Choroid plexus epithelial cell (primary cell): ENCODE data around the gene CEACAM18.
"Not testable (repeated sequence)": the region's sequence is repeated elsewhere in the genome, so short reads cannot be mapped to it uniquely, and the experiment has no call there.

Experiments used
- DNase-seq: peaks from one replicate; pipeline ENCODE4 v3.0.0-alpha.2; 2010; ENCODE audit warnings: low read depth
- H3K4me3 ChIP-seq: 2 replicates; pipeline ENCODE4 v1.5.1; 2011; ENCODE audit warnings: low read depth, mild to moderate bottlenecking, control low read depth, low read length, moderate library complexity
- TF ChIP-seq, protein P1 (sequence below): conservative IDR thresholded peaks from 2 replicates; pipeline ENCODE4 v1.5.1; 2011; ENCODE audit warnings: low read depth, mild to moderate bottlenecking, control low read depth, inconsistent platforms, low read length, moderate library complexity

The CEACAM18 gene

DNA sequence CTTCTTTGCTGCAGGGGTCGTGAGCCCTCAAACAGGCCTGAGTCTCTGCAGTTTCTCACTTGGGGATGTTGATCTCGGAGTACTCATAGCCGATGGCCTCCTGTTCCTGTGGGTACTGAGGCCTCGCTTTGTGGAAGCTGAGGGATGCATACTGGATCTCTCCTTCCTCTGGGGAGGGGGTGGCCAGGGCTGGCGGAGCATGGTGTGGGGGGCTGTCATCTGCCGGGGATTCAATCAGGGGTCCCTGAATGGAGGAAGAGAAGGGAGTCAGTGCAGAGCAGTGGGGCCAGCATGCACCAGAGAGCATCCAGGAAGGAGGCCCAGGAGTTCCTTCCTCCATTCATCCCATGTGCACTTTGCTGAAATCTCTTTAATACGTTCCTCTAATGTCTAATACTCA lies 13.2 kb downstream of the CEACAM18 start:
- no peak overlapping the region for H3K4me3 ChIP-seq
- no peak for DNase-seq
- TF ChIP-seq, protein P1, sequence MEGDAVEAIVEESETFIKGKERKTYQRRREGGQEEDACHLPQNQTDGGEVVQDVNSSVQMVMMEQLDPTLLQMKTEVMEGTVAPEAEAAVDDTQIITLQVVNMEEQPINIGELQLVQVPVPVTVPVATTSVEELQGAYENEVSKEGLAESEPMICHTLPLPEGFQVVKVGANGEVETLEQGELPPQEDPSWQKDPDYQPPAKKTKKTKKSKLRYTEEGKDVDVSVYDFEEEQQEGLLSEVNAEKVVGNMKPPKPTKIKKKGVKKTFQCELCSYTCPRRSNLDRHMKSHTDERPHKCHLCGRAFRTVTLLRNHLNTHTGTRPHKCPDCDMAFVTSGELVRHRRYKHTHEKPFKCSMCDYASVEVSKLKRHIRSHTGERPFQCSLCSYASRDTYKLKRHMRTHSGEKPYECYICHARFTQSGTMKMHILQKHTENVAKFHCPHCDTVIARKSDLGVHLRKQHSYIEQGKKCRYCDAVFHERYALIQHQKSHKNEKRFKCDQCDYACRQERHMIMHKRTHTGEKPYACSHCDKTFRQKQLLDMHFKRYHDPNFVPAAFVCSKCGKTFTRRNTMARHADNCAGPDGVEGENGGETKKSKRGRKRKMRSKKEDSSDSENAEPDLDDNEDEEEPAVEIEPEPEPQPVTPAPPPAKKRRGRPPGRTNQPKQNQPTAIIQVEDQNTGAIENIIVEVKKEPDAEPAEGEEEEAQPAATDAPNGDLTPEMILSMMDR: no peak

DNA sequence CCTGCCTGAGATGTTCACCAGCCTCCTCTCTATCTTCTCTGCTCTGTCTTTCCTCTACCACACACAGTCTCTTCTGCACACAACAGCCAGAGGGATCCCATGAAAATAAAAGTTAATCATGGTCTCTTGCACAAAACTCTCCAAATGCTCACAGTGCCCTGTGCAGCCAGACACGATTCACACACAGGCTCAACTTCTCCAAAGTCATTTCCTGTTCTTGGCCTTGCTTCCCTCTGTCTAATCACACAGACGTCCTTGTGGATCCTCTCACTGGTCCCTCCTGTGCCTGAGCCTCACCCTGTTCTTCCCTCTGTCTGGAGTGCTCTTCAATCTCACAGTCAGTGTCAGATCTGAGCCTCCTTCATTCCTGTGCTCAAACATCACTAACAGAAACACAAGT lies 15.4 kb downstream of the CEACAM18 start:
- no peak for DNase-seq
- TF ChIP-seq, protein P1: no peak
- no peak overlapping the region for H3K4me3 ChIP-seq

- DNase-seq: no peak
- no peak overlapping the region for H3K4me3 ChIP-seq
- TF ChIP-seq, protein P1: no peak
Measured at GRCh38 chr19:51497666-51498065, 19.3 kb downstream of the CEACAM18 start.

DNA sequence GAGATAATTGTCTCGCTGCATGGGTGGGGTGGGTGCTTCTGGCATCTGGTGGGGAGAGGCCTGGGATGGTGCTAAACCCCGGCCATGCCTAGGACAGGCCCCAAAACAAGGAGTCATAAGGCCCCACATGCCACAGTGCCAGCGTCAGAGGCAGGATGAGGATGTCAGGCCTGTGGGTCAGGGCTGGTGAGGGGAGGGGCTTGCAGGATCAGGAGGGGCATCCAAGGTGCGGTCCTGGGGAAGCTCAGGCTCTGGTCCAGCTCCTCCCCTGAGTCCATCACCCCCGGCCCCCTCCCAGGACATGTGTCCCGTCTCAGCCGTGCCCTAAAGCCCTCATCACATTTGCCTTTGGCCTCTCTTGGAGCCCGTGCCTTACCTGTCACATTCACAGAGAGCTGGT lies 22.6 kb downstream of the CEACAM18 start:
- H3K4me3 ChIP-seq, DNase-seq: not testable (repeated sequence)

- no peak for DNase-seq
- TF ChIP-seq, protein P1: no peak
- no peak within 1 kb of the TSS for H3K4me3 ChIP-seq
Measured at GRCh38 chr19:51501594-51502263, 23.4 kb downstream of the CEACAM18 start, which contains the start of gene SIGLEC12. TSS of gene SIGLEC12 (minus strand) at chr19:51501800. CDS start at chr19:51501733, 67 bp downstream.

DNA sequence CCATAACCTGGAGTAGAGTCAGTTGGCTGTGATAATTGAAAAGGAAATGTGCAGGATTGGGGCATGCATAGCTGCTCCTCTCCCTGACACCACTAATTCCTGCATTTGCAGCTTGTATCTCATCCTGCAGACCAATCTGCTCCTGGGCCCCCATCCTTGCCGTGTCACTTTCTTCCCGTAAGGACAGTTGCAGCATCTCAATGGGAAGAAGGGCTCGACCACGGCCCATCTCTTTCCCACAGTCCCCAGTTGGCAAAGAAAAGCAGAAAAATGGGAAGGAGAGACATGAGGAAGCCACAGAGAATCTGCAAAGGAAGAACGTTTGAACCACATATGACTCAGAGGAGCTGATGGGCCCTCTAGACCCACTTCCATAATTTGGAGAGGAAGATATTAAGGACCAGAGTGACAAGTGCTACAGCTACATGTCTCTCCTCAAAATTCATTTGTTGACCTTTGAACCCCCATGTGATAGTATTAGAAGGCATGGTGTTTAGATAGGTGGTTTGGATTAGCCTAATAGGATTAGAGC lies 25.0 kb downstream of the CEACAM18 start:
- no peak for DNase-seq
- no peak overlapping the region for H3K4me3 ChIP-seq

DNA sequence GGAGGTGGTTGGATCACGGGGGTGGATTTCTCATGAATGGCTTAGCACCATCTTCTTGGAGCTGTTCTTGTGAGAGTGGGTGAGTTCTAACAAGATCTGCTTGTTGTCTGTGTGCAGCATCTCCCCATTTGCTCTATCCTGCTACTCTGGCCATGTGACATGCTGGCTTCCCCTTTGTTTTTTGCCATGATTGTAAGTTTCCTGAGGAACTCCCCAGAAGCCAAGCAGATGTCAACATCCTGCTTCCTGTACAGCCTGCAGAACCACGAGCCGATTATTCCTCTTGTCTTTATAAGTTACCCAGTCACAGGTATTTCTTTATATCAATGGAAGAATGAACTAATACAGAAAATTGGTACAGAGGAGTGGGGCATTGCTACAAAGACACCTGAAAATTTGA lies 25.6 kb downstream of the CEACAM18 start:
- H3K4me3 ChIP-seq: no peak overlapping the region
- no peak for DNase-seq

More for the DNA sequence above, 25.0 kb downstream of the CEACAM18 start:
- TF ChIP-seq, protein P1: no peak

More for the DNA sequence above, 25.6 kb downstream of the CEACAM18 start:
- TF ChIP-seq, protein P1: no peak
